C4-2B (cell line): ENCODE data around the gene GRK3.

Experiments
- ZFX ChIP-seq: fragments of 450-650 bp; IDR thresholded peaks from 2 replicates; pipeline ENCODE4 v1.6.1; 2017
- TF ChIP-seq, protein P1 (sequence below): fragments of 450-650 bp; conservative IDR thresholded peaks from 2 replicates; pipeline ENCODE4 v1.5.1; 2017; ENCODE audit warnings: mild to moderate bottlenecking

DNA sequence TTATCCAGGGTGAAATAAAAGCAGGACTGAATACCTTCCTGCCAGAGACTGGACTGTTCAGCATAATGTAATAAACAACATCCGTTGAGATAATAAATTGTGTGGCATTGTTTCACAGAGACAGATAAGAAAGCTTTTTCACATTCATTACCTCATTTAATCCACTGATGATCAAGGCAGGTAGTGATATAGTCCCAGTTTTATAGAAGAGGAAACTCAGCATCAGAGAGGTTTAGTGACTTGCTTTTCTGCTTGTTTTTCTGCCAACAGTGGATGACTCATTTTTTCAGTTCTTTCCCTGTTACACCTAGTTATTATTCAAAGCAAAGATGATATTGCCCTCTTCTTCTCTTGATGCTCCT, 181.5 kb downstream of the GRK3 start:
- TF ChIP-seq, protein P1, sequence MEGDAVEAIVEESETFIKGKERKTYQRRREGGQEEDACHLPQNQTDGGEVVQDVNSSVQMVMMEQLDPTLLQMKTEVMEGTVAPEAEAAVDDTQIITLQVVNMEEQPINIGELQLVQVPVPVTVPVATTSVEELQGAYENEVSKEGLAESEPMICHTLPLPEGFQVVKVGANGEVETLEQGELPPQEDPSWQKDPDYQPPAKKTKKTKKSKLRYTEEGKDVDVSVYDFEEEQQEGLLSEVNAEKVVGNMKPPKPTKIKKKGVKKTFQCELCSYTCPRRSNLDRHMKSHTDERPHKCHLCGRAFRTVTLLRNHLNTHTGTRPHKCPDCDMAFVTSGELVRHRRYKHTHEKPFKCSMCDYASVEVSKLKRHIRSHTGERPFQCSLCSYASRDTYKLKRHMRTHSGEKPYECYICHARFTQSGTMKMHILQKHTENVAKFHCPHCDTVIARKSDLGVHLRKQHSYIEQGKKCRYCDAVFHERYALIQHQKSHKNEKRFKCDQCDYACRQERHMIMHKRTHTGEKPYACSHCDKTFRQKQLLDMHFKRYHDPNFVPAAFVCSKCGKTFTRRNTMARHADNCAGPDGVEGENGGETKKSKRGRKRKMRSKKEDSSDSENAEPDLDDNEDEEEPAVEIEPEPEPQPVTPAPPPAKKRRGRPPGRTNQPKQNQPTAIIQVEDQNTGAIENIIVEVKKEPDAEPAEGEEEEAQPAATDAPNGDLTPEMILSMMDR, result no peak
- no peak for TF ChIP-seq ZFX
